ENCODE measurements around the gene UBAC2.

The UBAC2 gene

DNA sequence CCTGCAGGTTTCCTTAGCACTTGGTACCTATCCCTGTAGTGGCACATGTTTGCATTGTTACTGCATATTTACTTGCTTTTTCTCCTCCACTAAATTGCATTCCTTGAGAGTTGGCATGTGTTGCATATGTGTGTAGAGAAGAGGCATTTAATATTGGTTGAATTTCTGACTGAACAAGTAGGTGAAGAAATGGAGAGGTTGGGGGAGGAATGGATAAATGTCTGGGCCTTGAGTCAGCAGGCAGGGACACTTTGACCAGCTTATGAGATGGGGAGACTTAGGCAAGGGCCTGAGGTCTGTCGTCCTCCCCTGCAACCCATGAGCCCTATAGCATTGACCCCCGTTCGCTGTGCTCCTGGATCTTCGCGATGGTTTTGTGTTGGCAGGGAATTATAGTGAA lies 59.6 kb downstream of the UBAC2 start:
- Histone ChIP-seq H3K36me3 (ENCODE audit: insufficient read depth, low read length) (peaks cover 19% of the 10 kb centered on the region), H3K4me3 (ENCODE audit: low read depth, low read length, poor library complexity, severe bottlenecking) (peak overlapping the region; percentile 67), H3F3A (ENCODE audit: insufficient read depth, low read length) (peaks cover 4% of the 10 kb centered on the region; the same call in 1 of the 2 replicates), H3K79me2 (ENCODE audit: insufficient read depth, low read length) (peaks cover 25% of the 10 kb centered on the region), H4K20me1 (ENCODE audit: insufficient read depth, low read length) (no peaks in the 10 kb centered on the region), H3K9ac (ENCODE audit: low read length) (peak overlapping the region; percentile 1; the same call in 1 of the 2 replicates), H3K9me2 (ENCODE audit: low read depth, low read length) (no peaks in the 10 kb centered on the region), H3K27ac (ENCODE audit: low read depth, low read length, poor library complexity, severe bottlenecking) (peak overlapping the region; percentile 93), H3K27me3 (ENCODE audit: insufficient read depth, low read length) (no peaks in the 10 kb centered on the region), H3K4me1 (ENCODE audit: insufficient read depth, low read length, severe bottlenecking) (peaks cover 80% of the 10 kb centered on the region), H2AFZ (ENCODE audit: low read length) (no peak overlapping the region), H3K9me3 (ENCODE audit: low read length) (no peaks in the 10 kb centered on the region), H3K4me2 (ENCODE audit: low read length) (peak overlapping the region; percentile 89; the same call in 1 of the 2 replicates)
- no peak for TF ChIP-seq EZH2 (IDR thresholded peaks at IDR 0.05; ENCODE audit: borderline replicate concordance, low read length)
- TF ChIP-seq, protein P1, sequence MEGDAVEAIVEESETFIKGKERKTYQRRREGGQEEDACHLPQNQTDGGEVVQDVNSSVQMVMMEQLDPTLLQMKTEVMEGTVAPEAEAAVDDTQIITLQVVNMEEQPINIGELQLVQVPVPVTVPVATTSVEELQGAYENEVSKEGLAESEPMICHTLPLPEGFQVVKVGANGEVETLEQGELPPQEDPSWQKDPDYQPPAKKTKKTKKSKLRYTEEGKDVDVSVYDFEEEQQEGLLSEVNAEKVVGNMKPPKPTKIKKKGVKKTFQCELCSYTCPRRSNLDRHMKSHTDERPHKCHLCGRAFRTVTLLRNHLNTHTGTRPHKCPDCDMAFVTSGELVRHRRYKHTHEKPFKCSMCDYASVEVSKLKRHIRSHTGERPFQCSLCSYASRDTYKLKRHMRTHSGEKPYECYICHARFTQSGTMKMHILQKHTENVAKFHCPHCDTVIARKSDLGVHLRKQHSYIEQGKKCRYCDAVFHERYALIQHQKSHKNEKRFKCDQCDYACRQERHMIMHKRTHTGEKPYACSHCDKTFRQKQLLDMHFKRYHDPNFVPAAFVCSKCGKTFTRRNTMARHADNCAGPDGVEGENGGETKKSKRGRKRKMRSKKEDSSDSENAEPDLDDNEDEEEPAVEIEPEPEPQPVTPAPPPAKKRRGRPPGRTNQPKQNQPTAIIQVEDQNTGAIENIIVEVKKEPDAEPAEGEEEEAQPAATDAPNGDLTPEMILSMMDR (IDR thresholded peaks at IDR 0.05; ENCODE audit: low read length): no peak

DNA sequence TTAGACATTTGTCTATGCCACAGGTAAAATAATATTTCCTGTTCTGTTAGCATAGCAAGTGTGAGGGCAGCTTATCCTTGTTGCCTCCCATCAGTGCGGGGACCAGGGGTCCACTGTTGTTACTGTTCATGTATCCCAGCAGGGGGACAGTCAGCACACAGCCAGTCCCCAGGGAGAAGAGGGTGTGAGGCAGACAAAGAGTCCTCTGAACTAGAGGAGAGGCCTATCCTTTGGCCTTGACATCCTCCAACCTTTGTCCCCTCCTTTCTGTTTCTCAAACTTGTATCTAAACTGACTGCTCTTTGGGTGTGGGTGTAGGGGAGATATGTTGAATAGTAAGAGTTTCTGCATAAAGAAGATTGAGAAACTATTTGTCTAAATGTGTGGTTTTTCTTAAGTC lies 60.4 kb downstream of the UBAC2 start:
- H4K20me1 ChIP-seq (ENCODE audit: insufficient read depth, low read length): no peaks in the 10 kb centered on the region
- H2AFZ ChIP-seq (ENCODE audit: low read length): no peak overlapping the region
- H3K4me2 ChIP-seq (ENCODE audit: low read length): no peak overlapping the region; the same call in 1 of the 2 replicates
- H3K9me2 ChIP-seq (ENCODE audit: low read depth, low read length): no peaks in the 10 kb centered on the region
- H3K36me3 ChIP-seq (ENCODE audit: insufficient read depth, low read length): peaks cover 11% of the 10 kb centered on the region
- H3K27ac ChIP-seq (ENCODE audit: low read depth, low read length, poor library complexity, severe bottlenecking): peak overlapping the region; percentile 4
- H3K4me3 ChIP-seq (ENCODE audit: low read depth, low read length, poor library complexity, severe bottlenecking): no peak overlapping the region
- H3K4me1 ChIP-seq (ENCODE audit: insufficient read depth, low read length, severe bottlenecking): peaks cover 71% of the 10 kb centered on the region
- peaks cover 20% of the 10 kb centered on the region for H3K79me2 ChIP-seq (ENCODE audit: insufficient read depth, low read length)
- no peaks in the 10 kb centered on the region for H3K9me3 ChIP-seq (ENCODE audit: low read length)
- H3K27me3 ChIP-seq (ENCODE audit: insufficient read depth, low read length): no peaks in the 10 kb centered on the region
- H3K9ac ChIP-seq (ENCODE audit: low read length): no peak overlapping the region; the same call in 1 of the 2 replicates
- H3F3A ChIP-seq (ENCODE audit: insufficient read depth, low read length): peaks cover 4% of the 10 kb centered on the region; the same call in 1 of the 2 replicates
- TF ChIP-seq EZH2 (IDR thresholded peaks at IDR 0.05; ENCODE audit: borderline replicate concordance, low read length): no peak
- TF ChIP-seq, protein P1 (IDR thresholded peaks at IDR 0.05; ENCODE audit: low read length): no peak

DNA sequence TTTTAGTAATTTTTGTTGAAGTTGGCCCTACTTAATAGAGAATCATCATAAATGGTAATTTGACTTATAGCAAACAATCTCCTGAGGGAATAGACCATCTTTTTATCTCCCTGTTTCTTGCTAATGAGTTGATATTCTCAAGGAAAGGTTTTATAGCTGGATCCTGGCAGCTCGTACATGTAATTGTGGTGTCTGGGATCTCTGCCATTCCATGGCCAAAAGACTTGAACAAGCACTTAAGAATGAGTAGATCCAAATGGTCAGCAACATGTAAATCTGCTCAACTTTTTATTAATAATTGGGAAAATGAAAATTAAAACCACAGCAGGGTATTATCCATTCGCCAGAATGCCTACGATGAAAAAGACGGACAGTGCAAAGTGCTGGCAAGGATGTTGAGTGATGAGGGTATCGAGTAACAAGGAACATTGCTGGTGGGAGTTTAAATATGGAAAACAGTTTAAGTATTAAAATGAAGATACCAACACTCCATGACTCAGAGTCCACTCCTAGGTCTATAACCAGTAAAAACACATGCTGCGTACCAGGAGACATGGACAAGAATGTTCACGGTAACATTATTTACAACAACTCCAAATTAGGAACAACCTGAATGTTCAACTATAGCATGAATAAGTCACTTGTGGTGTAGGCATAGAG lies 62.6 kb downstream of the UBAC2 start:
- Histone ChIP-seq H3K4me2 (ENCODE audit: low read length) (no peak overlapping the region), H3K27me3 (ENCODE audit: insufficient read depth, low read length) (no peaks in the 10 kb centered on the region), H3K9me3 (ENCODE audit: low read length) (no peaks in the 10 kb centered on the region), H3K9ac (ENCODE audit: low read length) (no peak overlapping the region), H3K36me3 (ENCODE audit: insufficient read depth, low read length) (0 out of 2 replicates have a peak, but pooled peaks cover 8% of the 10 kb centered on the region), H2AFZ (ENCODE audit: low read length) (no peak overlapping the region), H4K20me1 (ENCODE audit: insufficient read depth, low read length) (no peaks in the 10 kb centered on the region), H3K79me2 (ENCODE audit: insufficient read depth, low read length) (no peaks in the 10 kb centered on the region), H3K4me1 (ENCODE audit: insufficient read depth, low read length, severe bottlenecking) (peaks cover 53% of the 10 kb centered on the region), H3K27ac (ENCODE audit: low read depth, low read length, poor library complexity, severe bottlenecking) (no peak overlapping the region), H3F3A (ENCODE audit: insufficient read depth, low read length) (peaks cover 4% of the 10 kb centered on the region; the same call in 1 of the 2 replicates), H3K9me2 (ENCODE audit: low read depth, low read length) (no peaks in the 10 kb centered on the region), H3K4me3 (ENCODE audit: low read depth, low read length, poor library complexity, severe bottlenecking) (no peak overlapping the region)
- TF ChIP-seq, protein P1 (IDR thresholded peaks at IDR 0.05; ENCODE audit: low read length): no peak
- no peak for TF ChIP-seq EZH2 (IDR thresholded peaks at IDR 0.05; ENCODE audit: borderline replicate concordance, low read length)

All from OCI-LY1 (cell line).